GM18505 (cell line): Measurements from ENCODE around the gene PXDN.
"Not testable (repeated sequence)": the region's sequence is repeated elsewhere in the genome, so short reads cannot be mapped to it uniquely, and the experiment has no call there.

Experiments
- ATAC-seq: cut with Tn5 transposase; IDR thresholded peaks from one replicate; pipeline ENCODE4 v1.9.1; 2021; ENCODE audit not compliant: unreplicated experiment
- POLR2A ChIP-seq: IDR thresholded peaks from 4 replicates; pipeline ENCODE4 v1.6.1; 2011; ENCODE audit warnings: borderline replicate concordance; ENCODE audit not compliant: insufficient read depth, insufficient read length; ENCODE audit errors: extremely low read depth

Gene PXDN

GRCh38 chr2:1767939-1768691 is 23.8 kb upstream of the PXDN start:
- no peak for ATAC-seq
- no peak for TF ChIP-seq POLR2A

- no peak for ATAC-seq
- no peak for TF ChIP-seq POLR2A
Measured at GRCh38 chr2:1766851-1767811, 22.8 kb upstream of the PXDN start.

GRCh38 chr2:1766425-1766824 is 22.1 kb upstream of the PXDN start:
- no peak for TF ChIP-seq POLR2A
- no peak for ATAC-seq

GRCh38 chr2:1765201-1765600 is 20.9 kb upstream of the PXDN start:
- not testable (repeated sequence) for ATAC-seq

- ATAC-seq: no peak
- no peak for TF ChIP-seq POLR2A
Measured at GRCh38 chr2:1759611-1759930, 15.3 kb upstream of the PXDN start.

- no peak for TF ChIP-seq POLR2A
- no peak for ATAC-seq
Measured at GRCh38 chr2:1758774-1759610, 14.7 kb upstream of the PXDN start.

GRCh38 chr2:1758171-1758570 is 13.9 kb upstream of the PXDN start:
- TF ChIP-seq POLR2A: no peak

GRCh38 chr2:1757567-1757966 is 13.3 kb upstream of the PXDN start:
- TF ChIP-seq POLR2A: no peak
- no peak for ATAC-seq

More at GRCh38 chr2:1758171-1758570, 13.9 kb upstream of the PXDN start:
- no peak for ATAC-seq

- not testable (repeated sequence) for ATAC-seq
Measured at GRCh38 chr2:1757146-1757545, 12.8 kb upstream of the PXDN start.

GRCh38 chr2:1756456-1756855 is 12.1 kb upstream of the PXDN start:
- ATAC-seq: no peak
- no peak for TF ChIP-seq POLR2A

- ATAC-seq: no peak
Measured at GRCh38 chr2:1755436-1756191, 11.3 kb upstream of the PXDN start.

GRCh38 chr2:1754461-1755170 is 10.3 kb upstream of the PXDN start:
- no peak for TF ChIP-seq POLR2A
- no peak for ATAC-seq

More at GRCh38 chr2:1755436-1756191, 11.3 kb upstream of the PXDN start:
- no peak for TF ChIP-seq POLR2A
